Hepatocyte (in vitro differentiated cells): Measurements from ENCODE around the gene TBCD.

Experiments used
- EZH2 ChIP-seq: fragments of 200-600 bp; sonication (generic); IDR thresholded peaks from 2 replicates; pipeline ENCODE4 v1.6.1; 2016; ENCODE audit warnings: antibody characterized with exemption, mild to moderate bottlenecking, borderline replicate concordance
- TF ChIP-seq, protein P1 (sequence below): fragments of 200-600 bp; sonication (generic); IDR thresholded peaks from 2 replicates; pipeline ENCODE4 v1.5.1; 2016; ENCODE audit warnings: antibody characterized with exemption, mild to moderate bottlenecking; ENCODE audit not compliant: poor library complexity

DNA sequence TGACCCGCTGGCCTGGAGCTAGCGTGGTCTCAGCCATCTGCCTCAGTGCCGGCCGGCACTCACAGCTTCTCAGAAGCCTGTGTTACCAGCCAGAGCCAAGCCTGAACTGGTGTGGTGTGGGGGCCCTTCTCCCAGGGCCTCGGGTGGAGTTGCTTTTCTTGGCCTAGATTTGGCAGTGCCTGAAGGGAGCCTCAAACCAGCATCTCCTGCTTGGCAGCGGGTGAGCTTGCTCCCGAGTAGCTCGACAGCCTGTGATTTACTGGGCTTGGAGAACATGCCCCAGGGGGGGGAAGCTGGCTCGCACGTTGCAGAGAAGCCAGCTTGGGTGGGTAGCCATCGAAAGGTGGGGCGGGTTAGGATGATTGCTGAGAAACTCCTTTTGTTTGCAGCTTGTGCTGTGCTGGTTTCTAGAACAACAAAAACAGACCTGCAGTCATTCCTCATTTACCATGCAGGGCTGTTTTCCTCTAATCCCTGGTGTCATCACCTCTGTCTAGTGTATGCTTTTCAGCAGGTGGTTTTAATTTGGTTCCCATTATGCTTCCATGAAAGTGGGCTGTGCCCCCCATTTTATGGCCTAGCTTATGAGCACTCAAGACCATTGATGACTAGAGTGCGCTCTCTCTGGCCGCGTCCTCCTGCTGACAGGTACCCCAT, 42.2 kb downstream of the TBCD start:
- TF ChIP-seq, protein P1, sequence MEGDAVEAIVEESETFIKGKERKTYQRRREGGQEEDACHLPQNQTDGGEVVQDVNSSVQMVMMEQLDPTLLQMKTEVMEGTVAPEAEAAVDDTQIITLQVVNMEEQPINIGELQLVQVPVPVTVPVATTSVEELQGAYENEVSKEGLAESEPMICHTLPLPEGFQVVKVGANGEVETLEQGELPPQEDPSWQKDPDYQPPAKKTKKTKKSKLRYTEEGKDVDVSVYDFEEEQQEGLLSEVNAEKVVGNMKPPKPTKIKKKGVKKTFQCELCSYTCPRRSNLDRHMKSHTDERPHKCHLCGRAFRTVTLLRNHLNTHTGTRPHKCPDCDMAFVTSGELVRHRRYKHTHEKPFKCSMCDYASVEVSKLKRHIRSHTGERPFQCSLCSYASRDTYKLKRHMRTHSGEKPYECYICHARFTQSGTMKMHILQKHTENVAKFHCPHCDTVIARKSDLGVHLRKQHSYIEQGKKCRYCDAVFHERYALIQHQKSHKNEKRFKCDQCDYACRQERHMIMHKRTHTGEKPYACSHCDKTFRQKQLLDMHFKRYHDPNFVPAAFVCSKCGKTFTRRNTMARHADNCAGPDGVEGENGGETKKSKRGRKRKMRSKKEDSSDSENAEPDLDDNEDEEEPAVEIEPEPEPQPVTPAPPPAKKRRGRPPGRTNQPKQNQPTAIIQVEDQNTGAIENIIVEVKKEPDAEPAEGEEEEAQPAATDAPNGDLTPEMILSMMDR: no peak
- TF ChIP-seq EZH2: no peak
